ENCODE data around the gene XXYLT1.

The XXYLT1 gene

DNA sequence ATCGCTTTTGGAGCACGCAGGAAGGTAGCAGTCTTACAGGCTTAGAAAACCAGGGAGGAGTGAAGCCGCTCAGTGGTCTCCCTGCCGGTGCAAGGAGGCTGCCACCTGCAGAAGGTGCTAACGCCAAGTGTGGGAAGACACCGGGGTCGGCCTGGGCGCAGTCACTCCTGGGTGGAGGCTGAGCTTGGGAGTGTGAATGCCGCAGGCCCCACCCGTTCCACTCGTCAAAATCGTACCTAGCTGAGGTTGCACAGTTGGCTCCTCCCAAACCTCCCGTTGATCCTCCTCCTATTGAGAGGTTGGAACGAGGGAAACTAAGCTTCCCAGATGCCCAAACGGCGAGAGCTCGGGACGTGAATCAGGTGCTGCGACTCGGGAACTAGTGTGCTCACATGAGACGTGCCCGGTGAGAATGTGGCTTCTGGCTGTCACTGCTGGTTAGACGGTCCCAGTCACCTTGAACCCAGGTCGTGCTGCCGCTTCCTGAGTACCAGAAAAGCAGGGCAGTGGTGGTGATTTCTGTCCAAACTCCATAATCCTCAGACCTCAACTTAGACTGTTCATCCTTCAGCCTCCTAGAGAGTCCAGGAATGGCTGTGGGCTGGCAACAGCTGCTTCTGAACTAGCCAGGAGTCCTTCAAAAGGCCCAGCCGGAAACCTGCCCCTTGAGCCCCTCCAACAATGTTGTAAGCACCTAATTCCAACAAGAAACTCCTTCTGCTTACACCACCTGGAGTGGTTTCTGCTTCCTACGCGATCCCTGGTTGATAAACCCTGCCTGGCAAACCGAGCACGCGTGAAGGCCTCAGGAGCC is 156.0 kb downstream of the XXYLT1 start:
- CTCF ChIA-PET, result interaction anchor here (0.7 to 2.4 kb wide), 8 partner anchors 8 to 782 kb away, joined by 3 to 15 read pairs (median 4); partner anchors contain the start of gene XXYLT1
- TF ChIP-seq, protein P1, sequence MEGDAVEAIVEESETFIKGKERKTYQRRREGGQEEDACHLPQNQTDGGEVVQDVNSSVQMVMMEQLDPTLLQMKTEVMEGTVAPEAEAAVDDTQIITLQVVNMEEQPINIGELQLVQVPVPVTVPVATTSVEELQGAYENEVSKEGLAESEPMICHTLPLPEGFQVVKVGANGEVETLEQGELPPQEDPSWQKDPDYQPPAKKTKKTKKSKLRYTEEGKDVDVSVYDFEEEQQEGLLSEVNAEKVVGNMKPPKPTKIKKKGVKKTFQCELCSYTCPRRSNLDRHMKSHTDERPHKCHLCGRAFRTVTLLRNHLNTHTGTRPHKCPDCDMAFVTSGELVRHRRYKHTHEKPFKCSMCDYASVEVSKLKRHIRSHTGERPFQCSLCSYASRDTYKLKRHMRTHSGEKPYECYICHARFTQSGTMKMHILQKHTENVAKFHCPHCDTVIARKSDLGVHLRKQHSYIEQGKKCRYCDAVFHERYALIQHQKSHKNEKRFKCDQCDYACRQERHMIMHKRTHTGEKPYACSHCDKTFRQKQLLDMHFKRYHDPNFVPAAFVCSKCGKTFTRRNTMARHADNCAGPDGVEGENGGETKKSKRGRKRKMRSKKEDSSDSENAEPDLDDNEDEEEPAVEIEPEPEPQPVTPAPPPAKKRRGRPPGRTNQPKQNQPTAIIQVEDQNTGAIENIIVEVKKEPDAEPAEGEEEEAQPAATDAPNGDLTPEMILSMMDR (IDR thresholded peaks at IDR 0.05; ENCODE audit: control extremely low read depth, extremely low read depth, low read depth, missing control alignments), result no peak
- POLR2A ChIA-PET, result no interaction called here
- DNase-seq (ENCODE audit: extremely low spot score), result no peak

DNA sequence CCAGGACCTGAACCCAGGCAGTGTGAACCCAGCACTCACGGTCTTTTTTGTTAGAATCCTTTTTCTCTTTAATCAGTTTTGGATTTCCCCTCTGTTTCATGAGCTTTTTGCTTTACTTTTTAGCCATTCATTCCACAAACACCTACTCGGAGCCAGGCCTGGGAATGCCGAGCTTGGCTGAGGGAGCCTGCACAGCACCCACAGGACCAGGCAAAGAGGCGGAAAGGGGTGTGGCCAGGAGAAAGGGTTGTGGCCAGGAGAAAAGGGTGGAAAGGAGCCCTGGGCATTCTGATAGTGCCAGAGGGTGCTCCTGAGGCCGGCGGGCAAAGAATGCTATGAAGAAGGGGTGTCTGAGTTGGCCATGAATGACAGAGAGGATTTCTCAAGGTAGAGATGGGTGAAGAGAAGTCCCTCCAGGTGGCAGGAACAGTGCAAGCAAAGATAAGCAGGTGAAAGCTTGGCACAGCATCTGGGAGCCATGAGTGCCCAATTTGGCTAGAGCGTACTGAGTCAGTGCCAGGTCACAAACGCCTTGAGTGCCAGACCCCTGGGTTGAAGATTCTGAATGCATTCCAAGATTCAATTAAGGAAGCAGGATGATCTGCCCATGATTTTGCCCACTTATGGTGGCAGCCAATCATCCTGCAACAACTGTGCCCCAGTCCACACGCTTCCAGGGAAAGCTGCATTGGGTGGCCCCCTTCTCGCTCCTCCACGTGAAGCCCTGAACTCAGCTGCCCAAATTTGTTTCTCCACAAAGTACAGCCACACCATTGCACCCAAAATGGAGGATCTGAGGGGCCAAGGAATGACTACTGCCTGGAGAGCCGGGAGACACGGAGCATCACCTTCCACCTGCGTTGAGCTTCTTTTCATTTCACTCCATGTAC is 157.2 kb downstream of the XXYLT1 start:
- POLR2A ChIA-PET, result no interaction called here

DNA sequence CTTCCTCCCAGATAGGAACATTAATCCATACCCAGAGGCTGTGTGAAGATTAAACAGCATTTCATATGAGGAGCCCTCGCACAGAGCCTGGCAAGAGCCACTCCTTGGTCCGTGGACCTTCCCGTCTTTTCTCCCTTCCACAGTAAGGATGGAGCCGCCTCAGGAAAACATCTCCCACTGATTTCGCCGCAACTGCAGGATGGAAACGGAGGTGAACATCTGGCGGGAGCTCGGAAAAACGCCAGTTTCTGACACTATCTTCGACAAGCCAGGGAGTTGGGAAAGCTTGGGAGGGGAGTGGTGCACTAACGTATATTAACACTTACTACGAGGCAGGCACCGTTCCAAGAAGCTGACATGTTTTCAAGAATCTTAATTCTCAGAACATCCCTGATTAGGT is 157.9 kb downstream of the XXYLT1 start:
- CTCF ChIA-PET, result interaction anchor here (0.8 to 1.7 kb wide), 3 partner anchors 10 to 15 kb away, joined by 3 to 10 read pairs (median 3); no protein-coding TSS in a partner anchor
- no peak for DNase-seq (ENCODE audit: extremely low spot score)
- TF ChIP-seq, protein P1 (IDR thresholded peaks at IDR 0.05; ENCODE audit: control extremely low read depth, extremely low read depth, low read depth, missing control alignments), result no peak
- POLR2A ChIA-PET, result no interaction called here

More for the DNA sequence above, 157.2 kb downstream of the XXYLT1 start:
- CTCF ChIA-PET, result interaction anchor here (0.7 to 2.4 kb wide), 7 partner anchors 7 to 158 kb away, joined by 3 to 15 read pairs (median 4); partner anchors contain the start of gene XXYLT1
- DNase-seq (ENCODE audit: extremely low spot score), result no peak
- TF ChIP-seq, protein P1 (IDR thresholded peaks at IDR 0.05; ENCODE audit: control extremely low read depth, extremely low read depth, low read depth, missing control alignments), result no peak

DNA sequence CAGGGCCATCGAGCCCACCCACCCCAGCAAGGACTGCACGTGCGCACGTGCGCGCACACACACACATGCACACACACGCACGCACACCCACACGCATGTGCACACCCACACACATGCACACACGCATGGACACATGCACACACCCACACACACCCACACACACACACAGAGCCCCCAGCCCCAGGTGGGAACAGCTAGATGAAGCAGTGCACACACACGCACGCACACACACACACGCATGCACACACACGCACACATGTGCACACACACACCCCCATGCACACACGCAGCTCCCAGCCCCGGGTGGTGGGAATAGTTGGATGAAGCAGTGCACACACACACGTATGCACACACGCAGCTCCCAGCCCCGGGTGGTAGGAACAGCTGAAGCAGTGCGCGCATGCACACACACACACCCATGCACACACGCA is 158.6 kb downstream of the XXYLT1 start:
- ChIA-PET POLR2A (no interaction called here), CTCF (interaction anchor here (0.9 to 1.7 kb wide), 2 partner anchors 10 to 13 kb away, joined by 3 to 10 read pairs; no protein-coding TSS in a partner anchor)
- TF ChIP-seq, protein P1 (IDR thresholded peaks at IDR 0.05; ENCODE audit: control extremely low read depth, extremely low read depth, low read depth, missing control alignments), result no peak
- DNase-seq (ENCODE audit: extremely low spot score), result no peak

DNA sequence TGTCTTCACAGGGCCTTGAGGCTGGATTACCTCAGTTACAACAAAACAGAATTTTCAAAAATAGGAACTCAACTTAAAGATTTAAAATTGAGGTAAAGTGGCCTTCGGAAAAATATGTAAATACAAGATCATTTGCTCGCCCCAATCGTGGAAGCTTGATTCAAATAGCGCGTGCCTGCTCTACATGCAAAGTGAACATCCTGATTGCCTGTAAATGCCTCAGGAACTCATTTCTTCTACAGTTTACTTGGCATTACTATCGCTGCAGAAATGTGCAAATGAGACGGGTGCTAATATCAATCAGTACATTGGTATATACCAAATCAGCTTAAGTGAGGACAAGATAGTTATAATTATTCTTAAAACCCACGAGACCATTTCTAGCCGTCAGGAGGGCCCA is 159.2 kb downstream of the XXYLT1 start:
- no peak for DNase-seq (ENCODE audit: extremely low spot score)
- TF ChIP-seq, protein P1 (IDR thresholded peaks at IDR 0.05; ENCODE audit: control extremely low read depth, extremely low read depth, low read depth, missing control alignments), result no peak
- CTCF ChIA-PET, result no interaction called here
- POLR2A ChIA-PET, result no interaction called here

DNA sequence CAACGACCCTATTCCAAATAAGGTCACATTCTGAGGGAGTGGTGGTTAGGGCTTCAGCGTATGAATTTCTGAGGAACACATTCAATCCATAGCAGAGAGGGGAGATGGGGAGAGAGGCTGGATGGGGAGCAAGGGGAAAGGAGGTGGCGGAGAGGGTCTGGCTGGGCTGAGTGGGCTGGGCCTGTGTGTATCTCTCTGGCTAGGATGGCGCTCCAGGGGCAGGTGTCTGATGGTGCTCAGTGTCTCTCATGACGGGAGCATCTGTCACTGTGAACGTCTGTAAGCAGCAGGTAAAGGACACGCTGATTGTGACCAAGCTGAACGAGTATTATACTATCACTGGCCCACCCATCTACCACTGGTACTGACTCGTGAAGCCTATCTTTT is 159.6 kb downstream of the XXYLT1 start:
- ChIA-PET CTCF (no interaction called here), POLR2A (no interaction called here)
- TF ChIP-seq, protein P1 (IDR thresholded peaks at IDR 0.05; ENCODE audit: control extremely low read depth, extremely low read depth, low read depth, missing control alignments), result no peak
- no peak for DNase-seq (ENCODE audit: extremely low spot score)

All from GM10248 (cell line).